ENCODE measurements around the gene HIVEP3. TPM values are rescaled to one million over a fixed set of nuclear protein-coding genes. Genes with fewer than 3 reads are reported as not detected.

HIVEP3 gene
- total RNA-seq, 1 experiment from 2014 or later: 3.1 TPM

- Histone ChIP-seq H3K27me3 (replicated peaks; ENCODE audit: insufficient read depth, low read depth, low read length, poor library complexity) (no peaks in the 10 kb centered on the region), H3K4me1 (ENCODE audit: insufficient read depth, low read length, poor library complexity, severe bottlenecking) (no peaks in the 10 kb centered on the region), H3K36me3 (ENCODE audit: insufficient read depth, low read length, poor library complexity, severe bottlenecking) (no peaks in the 10 kb centered on the region), H3K9me3 (ENCODE audit: low read depth, low read length, poor library complexity, severe bottlenecking) (no peaks in the 10 kb centered on the region), H3K27ac (ENCODE audit: low read depth, low read length, poor library complexity, severe bottlenecking) (no peak overlapping the region), H3K4me3 (ENCODE audit: low read depth, low read length, poor library complexity, severe bottlenecking) (no peak overlapping the region)
- intact Hi-C loops (cut with micrococcal nuclease; ENCODE audit: unreplicated experiment): no loop called here
- DNase-seq (ENCODE audit: low spot score): no peak
- CTCF ChIA-PET: no interaction called here
- POLR2A ChIA-PET (ENCODE audit: low non-redundant PET): no interaction called here
- BruUV-seq (replicated peaks): no TSS peak
- TF ChIP-seq CTCF (conservative IDR thresholded peaks at IDR 0.05; ENCODE audit: low read depth, low read length): no peak
- TF ChIP-seq EZH2 (IDR thresholded peaks at IDR 0.05; ENCODE audit: borderline replicate concordance, low read depth, low read length, poor library complexity, severe bottlenecking): no peak
These were observed 214.5 kb downstream of the HIVEP3 start for GRCh38 chr1:41704196-41704595.

- ChIA-PET POLR2A (ENCODE audit: low non-redundant PET) (no interaction called here), CTCF (no interaction called here)
- H3K36me3 ChIP-seq (ENCODE audit: insufficient read depth, low read length, poor library complexity, severe bottlenecking): no peaks in the 10 kb centered on the region
- intact Hi-C loops (cut with micrococcal nuclease; ENCODE audit: unreplicated experiment): no loop called here
- TF ChIP-seq CTCF (conservative IDR thresholded peaks at IDR 0.05; ENCODE audit: low read depth, low read length): no peak
- TF ChIP-seq EZH2 (IDR thresholded peaks at IDR 0.05; ENCODE audit: borderline replicate concordance, low read depth, low read length, poor library complexity, severe bottlenecking): no peak
- no peak for DNase-seq (ENCODE audit: low spot score)
- no peak overlapping the region for H3K27ac ChIP-seq (ENCODE audit: low read depth, low read length, poor library complexity, severe bottlenecking)
- H3K4me1 ChIP-seq (ENCODE audit: insufficient read depth, low read length, poor library complexity, severe bottlenecking): no peaks in the 10 kb centered on the region
- no peaks in the 10 kb centered on the region for H3K9me3 ChIP-seq (ENCODE audit: low read depth, low read length, poor library complexity, severe bottlenecking)
- no peaks in the 10 kb centered on the region for H3K27me3 ChIP-seq (replicated peaks; ENCODE audit: insufficient read depth, low read depth, low read length, poor library complexity)
- H3K4me3 ChIP-seq (ENCODE audit: low read depth, low read length, poor library complexity, severe bottlenecking): no peak overlapping the region
- BruUV-seq (replicated peaks): no TSS peak
These were observed 216.0 kb downstream of the HIVEP3 start for GRCh38 chr1:41702771-41703170.

GRCh38 chr1:41700986-41701535, 217.7 kb downstream of the HIVEP3 start:
- CTCF ChIA-PET: no interaction called here
- no TSS peak for BruUV-seq (replicated peaks)
- Histone ChIP-seq H3K4me3 (ENCODE audit: low read depth, low read length, poor library complexity, severe bottlenecking) (no peak overlapping the region), H3K27ac (ENCODE audit: low read depth, low read length, poor library complexity, severe bottlenecking) (no peak overlapping the region), H3K36me3 (ENCODE audit: insufficient read depth, low read length, poor library complexity, severe bottlenecking) (no peaks in the 10 kb centered on the region), H3K4me1 (ENCODE audit: insufficient read depth, low read length, poor library complexity, severe bottlenecking) (no peaks in the 10 kb centered on the region), H3K9me3 (ENCODE audit: low read depth, low read length, poor library complexity, severe bottlenecking) (no peaks in the 10 kb centered on the region), H3K27me3 (replicated peaks; ENCODE audit: insufficient read depth, low read depth, low read length, poor library complexity) (no peaks in the 10 kb centered on the region)
- DNase-seq (ENCODE audit: low spot score): no peak
- intact Hi-C loops (cut with micrococcal nuclease; ENCODE audit: unreplicated experiment): no loop called here
- POLR2A ChIA-PET (ENCODE audit: low non-redundant PET): no interaction called here
- no peak for TF ChIP-seq EZH2 (IDR thresholded peaks at IDR 0.05; ENCODE audit: borderline replicate concordance, low read depth, low read length, poor library complexity, severe bottlenecking)
- no peak for TF ChIP-seq CTCF (conservative IDR thresholded peaks at IDR 0.05; ENCODE audit: low read depth, low read length)
